Lung microvascular endothelial cell (primary cell): ENCODE results near the gene U2AF1L4. TPM values are rescaled to one million over a fixed set of nuclear protein-coding genes. Genes with fewer than 3 reads are reported as not detected.

ENCODE experiments used
- DNase-seq, 2 donors: peaks; one replicate each; pipeline versions ENCODE4 v3.0.0 to v3.0.0-alpha.2; 2010; ENCODE audit warnings: low read depth in 2 of 2
- total RNA-seq: library from RNA; depleted of rRNA; stranded (reverse); fragments of >200 nt; gene quantifications from 2 replicates; pipeline ENCODE4 v1.2.1, GENCODE V29; 2014

The U2AF1L4 gene
- total RNA-seq, 1 donor from 2014 or later = 4.0 TPM

DNA sequence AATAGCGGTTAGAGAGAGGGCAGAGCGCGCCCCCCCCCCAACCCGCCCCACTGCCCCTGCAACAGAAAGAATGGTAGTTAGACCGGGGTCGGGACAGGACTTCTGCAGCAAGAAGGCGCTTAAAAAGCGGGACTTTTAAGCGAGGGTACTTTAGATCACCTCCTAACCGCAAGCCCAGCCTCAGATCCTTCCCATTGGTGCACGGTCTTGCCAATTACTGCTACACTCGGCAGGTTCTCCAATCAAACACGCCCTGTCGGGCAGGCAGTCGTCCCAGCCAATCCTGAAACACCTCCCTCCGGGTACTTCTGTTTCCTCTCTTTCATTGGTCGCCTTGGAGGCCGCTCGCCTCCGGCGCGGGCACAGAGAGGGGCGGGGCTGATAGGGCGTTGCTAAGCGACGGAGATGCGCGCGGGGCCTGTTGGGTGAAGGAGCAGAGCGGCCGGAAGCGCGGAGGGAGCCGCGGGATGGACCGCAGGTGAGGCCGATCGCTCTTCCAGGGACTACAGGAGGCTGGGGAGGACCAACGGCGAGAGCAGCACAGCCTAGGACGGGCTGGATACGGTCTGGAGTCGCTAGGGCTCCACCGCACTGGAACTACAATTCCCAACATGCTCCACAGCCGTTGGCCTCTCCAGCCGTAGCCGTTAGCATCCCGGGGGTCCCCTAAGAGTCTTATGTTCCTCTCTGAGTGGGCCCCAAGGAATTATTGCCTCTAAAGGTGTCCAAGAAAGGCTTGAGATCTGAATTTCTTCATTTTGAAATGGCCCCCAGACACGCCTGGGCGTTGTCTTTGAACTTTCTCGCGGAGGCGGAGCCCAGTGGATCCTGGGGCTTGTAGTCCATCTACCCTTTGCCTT lies 12.8 kb upstream of the U2AF1L4 start, which contains the start of gene PROSER3:
Gene PROSER3, plus strand, starts transcription at position 428 of the 860 bp plus-strand sequence. Its CDS starts 40 bp downstream, at position 468.
- DNase-seq = peak; percentile 99 to 100

- peak in 1 of 2 donors; percentile 67 for DNase-seq
Observed at GRCh38 chr19:35757231-35757748, 12.1 kb upstream of the U2AF1L4 start.

DNA sequence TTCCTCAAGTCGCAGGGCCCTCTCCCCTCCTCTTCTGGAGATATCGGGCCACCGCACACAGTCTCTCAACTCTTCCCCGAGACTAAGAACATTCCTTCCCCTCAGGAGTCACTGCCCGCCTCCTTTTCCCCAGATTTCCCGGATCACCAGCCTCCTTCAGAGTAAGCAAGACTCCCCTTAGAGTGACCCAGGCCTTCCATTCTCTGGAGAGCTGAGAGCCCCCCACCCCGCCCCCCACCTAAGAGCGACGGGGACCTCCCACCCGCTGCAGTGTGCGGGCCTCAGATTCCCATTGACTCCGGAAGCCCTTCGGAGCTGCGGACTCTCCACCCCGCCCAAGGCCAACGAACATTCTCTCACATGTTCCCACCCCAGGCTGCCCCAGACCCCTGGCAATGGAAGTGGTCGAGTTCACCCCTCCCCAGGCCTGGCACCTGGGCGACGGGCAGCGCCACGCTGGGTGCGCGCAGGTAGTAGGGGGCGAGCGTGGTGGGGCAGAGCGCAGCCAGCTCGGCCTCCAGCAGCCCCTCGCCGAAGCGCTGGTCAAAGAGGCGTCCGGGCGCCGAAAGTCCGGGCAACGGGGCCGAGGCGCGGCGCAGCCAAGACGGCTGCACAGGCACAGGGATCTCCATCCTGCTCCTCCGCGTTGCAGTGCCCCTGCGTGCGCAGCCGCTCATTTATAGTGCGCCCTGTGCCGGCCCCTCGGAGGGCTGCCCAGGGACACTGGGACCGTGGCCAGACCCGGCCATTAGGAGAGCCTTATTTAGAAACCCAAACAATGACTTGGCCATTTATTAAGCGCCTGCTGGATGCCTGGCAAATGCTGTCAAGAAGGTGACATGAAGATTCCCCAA lies 11.4 kb upstream of the U2AF1L4 start, which contains the start of gene HSPB6:
Gene HSPB6, minus strand, starts transcription at position 653 of the 854 bp plus-strand sequence. Its CDS starts 21 bp downstream, at position 632.
- DNase-seq = peak; percentile 31 to 37

DNA sequence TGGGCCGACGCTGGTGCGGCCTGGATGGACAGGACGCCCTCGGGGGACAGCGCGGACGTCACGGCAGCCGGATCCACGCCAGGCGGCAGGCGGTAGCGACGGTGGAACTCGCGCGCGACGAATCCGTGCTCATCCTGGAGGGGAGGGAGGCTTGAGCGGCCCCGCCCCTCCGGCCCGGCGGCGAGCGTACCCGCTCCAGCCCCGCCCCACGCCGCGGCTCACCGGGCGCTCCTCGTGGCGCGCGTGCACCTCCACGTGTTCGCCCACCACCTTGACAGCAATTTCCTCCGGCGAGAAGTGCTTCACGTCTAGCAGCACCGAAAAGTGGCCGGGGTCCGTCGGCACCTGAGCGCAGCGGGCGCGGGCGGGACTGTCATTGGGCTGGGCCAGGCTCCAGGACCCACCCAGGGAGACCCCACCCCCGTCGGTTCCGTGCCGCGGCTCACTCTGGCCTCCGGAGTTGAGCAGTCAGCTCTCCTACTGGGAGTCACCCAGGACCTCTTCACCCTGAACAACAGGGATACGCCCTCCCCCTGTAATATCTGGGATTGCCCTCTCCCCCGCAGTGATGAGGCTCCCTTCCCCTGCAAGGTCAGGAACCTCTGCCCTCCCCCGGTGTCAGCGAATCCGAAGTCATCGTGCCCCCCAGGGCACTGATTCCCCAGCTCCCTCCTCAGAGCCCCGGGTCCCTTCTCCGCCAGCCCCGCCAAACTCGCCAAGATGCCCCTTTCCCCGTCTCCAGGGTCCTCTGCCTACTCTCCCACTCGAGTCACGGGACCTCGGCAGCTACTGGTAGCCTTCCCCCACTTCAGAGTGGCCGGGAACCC lies 10.5 kb upstream of the U2AF1L4 start:
- peak in 1 of 2 donors; percentile 60 for DNase-seq

- no peak for DNase-seq
Observed at GRCh38 chr19:35755131-35755549, 9.9 kb upstream of the U2AF1L4 start.

- no peak for DNase-seq
Observed at GRCh38 chr19:35754370-35755130, 9.3 kb upstream of the U2AF1L4 start.

DNA sequence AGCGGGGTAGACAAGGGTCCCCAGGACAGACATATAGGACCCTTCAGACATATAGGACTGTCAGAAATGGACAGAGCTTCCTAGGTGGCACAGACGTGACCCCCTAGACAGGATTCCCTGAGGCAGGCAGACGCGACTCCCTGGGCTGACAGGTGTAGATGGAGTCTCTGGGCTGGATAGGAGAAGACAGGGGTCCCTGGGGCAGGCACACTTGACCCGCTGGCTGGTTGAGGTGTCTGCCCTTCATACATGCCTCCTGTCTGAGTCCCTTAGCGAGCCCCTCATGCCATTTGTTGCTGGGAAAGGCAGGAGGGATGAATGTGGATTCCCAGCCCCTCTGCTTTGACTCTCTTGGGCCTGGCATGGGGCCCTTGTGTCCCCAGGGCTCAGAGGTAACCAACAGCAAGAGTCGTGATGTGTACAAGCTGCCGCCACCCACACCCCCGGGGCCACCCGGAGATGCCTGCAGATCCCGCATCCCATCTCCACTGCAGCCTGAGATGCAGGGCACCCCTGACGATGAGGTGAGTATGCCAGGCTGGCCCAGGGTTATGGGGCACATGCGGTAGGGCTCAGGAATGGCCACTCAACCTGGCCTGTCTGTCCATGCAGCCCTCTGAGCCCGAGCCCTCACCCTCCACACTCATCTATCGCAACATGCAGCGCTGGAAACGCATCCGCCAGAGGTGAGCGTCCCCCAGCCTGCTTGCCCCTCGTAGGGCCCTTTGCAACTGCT lies 8.6 kb upstream of the U2AF1L4 start:
- no peak for DNase-seq

DNA sequence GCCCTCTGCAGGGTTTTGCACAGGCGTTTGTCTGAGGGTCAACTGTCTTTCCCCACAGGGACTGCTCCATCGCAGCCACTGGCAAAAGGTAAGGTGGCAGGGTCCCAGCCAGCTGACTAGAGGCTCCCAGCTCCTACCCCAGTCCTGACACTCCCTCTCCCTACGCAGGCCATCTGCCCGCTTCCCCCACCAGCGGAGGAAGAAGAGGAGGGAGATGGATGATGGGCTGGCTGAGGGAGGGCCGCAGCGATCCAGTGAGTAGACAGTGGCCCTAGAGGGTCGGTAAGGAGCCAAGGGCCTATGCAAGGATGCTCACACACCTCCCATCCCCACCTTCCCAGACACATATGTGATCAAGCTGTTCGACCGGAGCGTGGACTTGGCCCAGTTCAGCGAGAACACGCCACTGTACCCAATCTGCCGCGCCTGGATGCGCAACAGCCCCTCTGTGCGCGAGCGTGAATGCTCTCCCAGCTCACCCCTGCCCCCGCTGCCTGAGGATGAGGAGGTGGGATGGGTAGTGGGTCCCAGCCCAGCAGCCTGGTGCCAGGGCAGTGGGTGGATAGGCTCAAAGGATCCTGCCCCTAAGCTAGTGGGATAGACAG lies 7.6 kb upstream of the U2AF1L4 start:
- no peak for DNase-seq

DNA sequence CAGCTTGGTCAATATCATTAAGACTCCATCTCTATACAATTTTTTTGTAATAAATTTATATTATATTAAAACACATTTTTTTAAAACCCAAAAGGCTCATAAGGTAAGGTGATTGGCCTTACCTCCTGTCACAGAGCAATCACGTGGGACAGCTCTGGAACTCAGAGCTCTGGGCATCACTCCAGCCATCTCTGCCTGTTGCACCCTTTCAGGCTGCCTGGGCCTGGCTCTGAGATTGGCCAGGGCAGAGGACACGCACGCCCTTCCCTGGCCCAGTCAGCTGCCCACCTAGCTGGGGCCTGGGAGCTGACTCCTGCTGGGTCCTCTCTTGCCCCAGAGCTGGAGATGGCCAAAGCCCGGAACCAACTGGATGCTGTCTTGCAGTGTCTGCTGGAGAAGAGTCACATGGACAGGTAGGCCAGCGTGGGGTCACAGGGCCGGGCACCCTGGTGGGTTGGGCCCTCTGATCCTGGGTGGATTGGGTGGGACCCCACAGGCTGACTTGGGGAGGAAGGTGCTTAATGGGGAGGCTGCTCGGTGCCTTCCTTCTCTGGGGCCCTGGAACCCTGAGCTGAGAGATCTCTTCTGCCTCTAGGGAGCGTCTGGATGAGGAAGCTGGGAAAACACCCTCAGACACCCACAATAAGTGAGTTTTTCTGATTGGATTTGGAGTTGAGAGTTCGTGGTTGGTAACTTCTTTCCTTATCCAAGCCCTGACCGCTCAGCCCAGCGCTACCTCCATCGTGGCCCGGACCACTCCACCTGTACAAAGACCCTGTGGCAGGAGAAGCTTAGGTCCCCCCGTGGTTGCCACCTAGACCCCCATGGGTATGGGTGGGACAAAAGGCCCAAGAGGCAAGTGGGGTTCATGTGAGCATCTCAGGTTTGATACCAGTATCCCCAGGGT lies 6.9 kb upstream of the U2AF1L4 start:
- DNase-seq = no peak

- DNase-seq = no peak
Observed at GRCh38 chr19:35750167-35750566, 4.9 kb upstream of the U2AF1L4 start.

DNA sequence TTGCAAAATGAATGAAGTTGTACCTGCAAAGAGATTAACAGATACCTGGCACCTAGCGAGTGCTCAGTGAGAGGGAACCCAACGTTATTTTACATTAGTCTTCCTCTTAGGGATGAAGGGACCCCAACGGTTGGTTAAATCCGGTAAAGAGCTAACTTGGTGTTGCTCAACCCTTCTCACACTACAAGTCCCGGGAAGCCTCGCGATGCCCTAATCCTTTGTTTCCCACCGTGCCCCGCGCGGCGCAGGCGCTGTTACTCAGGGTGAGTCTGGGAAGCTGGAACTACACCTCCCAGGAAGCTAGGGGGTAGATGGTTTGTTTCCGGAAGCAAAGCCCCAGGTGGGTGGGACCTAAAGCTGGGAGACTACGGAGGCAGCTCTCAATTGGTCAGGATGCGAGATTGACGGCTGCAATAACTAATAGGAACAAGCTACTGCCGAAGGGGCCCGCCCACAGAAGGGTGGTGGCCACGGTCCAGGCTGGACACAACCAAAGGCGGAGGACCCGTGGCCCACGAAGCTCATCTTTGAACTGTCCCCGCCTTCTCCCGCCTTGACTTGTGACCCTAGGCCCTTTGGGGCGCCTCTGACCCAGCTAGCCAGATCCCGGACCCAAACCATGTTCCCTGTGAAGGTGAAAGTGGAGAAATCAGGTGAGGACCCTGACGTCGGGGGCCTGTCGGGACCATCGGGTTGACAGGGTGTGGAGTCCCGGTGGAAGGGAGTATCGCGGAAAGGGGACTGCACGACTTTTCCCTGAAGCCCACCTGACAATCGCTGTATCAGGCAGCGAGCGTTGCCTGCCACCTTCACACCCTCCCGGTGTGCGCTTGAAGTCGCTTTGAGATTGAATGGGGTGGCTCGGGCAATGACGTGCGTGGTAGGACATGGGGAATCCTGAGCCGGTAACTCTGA lies 3.1 kb upstream of the U2AF1L4 start, which contains the start of gene LIN37:
Gene LIN37, plus strand, starts transcription at position 471 of the 915 bp plus-strand sequence. Its CDS starts 149 bp downstream, at position 620.
- peak; percentile 99 to 100 for DNase-seq

- no peak for DNase-seq
Observed at GRCh38 chr19:35746531-35746930, 1.3 kb upstream of the U2AF1L4 start.

- no peak for DNase-seq
Observed at GRCh38 chr19:35746087-35746462, 857 bp upstream of the U2AF1L4 start.

DNA sequence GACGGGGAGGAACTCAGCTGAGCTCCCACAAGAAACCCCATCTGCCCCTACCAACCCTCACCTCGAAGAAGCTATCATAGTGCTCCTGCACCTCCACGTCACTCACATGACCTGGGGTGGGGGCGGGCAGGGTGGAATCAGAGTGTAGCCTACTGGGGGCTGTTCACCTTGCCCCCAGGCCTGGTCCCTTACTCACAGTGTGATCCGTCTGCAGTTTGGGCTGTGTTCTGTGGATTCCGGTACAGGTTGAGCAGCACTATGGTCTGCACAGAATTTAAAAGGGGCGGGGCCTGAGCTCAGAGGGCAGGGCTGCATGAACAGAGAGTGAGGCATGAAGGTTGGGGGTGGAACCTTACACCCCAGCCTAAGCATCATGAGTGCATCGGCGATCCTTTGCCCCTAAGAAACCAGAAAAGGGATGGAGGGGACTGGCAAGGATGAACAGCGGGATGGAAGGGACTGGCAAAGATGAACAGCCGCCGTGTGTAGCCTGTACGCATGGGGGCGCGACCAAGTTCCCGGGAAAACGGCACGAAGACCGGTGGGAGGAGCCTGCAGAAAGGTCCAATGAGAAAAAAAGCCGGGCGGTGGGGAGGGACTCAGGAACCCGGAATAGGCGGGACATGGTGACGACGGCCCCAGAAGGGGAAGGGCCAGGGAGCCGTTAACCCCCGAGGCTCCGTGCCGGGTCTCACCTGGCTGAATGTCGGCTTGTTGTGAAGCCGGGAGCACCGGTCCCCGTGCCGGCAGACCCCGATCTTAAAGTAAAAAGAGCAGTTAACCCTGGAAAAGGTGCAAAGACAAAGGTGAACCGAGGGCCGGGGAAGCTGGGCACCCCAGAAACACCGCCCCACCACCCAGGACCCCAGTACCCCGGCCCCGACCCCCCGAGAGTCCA lies 539 bp downstream of the U2AF1L4 start:
- DNase-seq = peak; percentile 97 to 98

DNA sequence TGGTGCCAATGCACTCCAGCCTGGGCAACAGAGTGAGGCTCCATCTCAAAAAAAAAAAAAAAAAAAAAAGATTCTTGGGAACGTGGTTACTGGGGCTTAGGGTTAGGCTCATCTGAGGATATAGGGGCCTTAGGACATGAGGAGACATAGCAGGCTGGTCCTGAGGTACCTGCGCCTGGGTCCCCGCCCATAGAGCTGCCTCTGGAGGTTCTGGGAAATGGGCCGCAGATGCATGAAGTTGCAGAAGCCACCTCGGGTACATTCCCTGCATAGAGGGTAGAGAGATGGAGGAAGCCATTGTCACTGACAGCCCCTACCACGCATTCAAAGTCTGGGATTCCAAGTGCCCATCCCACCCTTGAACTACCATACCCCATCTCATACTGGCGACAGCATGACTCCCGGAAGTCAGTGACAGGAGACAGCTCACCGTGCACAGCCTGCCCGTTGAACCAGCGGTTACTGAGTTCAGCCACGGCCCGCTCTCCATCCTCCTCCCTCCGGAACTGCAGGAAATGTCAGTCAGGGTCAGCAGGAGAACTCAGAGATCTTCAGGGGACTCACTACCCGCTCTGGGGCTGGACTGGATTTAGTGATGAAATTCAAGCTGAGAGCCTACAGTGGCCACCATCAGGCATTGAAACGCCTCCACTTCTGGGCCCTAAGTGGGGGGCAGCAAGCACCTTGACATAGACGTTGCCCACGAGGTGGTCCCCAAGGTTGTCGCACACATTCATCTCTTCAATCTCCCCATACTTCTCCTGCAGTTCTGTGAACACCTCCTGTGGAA lies 1.4 kb downstream of the U2AF1L4 start:
- no peak for DNase-seq
